Stimulated activated CD8-positive, alpha-beta memory T cell treated with anti-CD3 and anti-CD28 coated beads, Interleukin-2, amount 100 ng/mL, for 1 hour (primary cell): Measurements from ENCODE around the gene PYGO2.

Experiments used
- DNase-seq, 2 donors: peaks; one replicate each; pipeline ENCODE4 v3.0.0-alpha.2; 2020; ENCODE audit warnings: low read depth in 2 of 2

PYGO2 gene

DNA sequence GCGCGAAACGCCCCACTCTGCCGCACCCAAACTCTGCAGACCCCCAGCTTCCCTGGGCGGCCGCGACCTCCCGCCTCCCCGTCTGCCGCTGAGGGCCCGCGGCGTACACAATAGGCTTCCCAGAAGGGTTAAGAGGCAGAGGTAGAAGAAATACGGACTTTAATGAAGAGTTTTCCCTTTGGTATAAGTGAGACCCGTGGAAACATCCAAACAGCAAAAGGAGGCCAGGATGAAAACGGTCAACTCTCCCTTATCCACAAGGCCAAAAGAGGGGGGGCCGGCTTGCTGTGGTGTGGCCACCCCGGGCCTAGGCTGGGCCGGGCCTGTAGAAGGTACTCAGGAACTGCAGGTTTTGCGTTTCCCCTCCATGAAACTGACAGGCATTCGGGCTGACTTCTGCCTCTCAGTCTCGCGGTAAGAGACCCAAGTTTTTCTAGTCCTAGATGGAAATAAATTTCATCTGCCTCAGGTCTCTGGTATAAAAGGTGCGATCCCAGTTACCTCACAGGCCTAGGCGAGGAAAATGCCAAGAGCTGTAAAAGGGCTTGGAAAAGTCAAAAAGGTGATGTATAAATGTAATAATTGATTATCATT is 671 bp upstream of the PYGO2 start:
- no peak for DNase-seq

- no peak for DNase-seq
These were observed 991 bp downstream of the PYGO2 start for GRCh38 chr1:154960446-154961136.

GRCh38 chr1:154959426-154959780 is 2.2 kb downstream of the PYGO2 start:
- DNase-seq = no peak

GRCh38 chr1:154958681-154959425 is 2.7 kb downstream of the PYGO2 start:
- DNase-seq = no peak

DNA sequence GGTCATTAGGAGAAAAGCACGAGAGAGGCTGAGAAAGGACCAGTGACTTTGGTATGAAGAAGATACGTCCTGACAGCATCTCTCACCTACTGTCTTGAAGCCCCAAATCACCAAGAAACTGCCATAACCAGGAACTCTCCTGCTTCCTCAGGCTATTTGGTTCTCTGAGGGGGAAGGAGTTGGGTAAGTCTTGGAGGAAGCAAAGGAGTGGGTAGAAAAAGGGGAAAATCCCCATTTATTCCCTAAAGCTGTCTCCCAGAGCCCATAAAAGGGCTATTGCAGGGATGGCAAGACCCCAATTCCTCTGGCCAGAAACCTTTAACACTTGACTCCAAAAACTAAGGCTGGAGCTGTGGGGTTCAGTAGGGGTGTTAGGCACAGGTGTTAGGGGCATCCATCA is 3.5 kb downstream of the PYGO2 start:
- DNase-seq = no peak

- no peak for DNase-seq
These were observed 4.4 kb downstream of the PYGO2 start for GRCh38 chr1:154957091-154957657.

GRCh38 chr1:154956544-154956941 is 5.0 kb downstream of the PYGO2 start:
- no peak for DNase-seq

DNA sequence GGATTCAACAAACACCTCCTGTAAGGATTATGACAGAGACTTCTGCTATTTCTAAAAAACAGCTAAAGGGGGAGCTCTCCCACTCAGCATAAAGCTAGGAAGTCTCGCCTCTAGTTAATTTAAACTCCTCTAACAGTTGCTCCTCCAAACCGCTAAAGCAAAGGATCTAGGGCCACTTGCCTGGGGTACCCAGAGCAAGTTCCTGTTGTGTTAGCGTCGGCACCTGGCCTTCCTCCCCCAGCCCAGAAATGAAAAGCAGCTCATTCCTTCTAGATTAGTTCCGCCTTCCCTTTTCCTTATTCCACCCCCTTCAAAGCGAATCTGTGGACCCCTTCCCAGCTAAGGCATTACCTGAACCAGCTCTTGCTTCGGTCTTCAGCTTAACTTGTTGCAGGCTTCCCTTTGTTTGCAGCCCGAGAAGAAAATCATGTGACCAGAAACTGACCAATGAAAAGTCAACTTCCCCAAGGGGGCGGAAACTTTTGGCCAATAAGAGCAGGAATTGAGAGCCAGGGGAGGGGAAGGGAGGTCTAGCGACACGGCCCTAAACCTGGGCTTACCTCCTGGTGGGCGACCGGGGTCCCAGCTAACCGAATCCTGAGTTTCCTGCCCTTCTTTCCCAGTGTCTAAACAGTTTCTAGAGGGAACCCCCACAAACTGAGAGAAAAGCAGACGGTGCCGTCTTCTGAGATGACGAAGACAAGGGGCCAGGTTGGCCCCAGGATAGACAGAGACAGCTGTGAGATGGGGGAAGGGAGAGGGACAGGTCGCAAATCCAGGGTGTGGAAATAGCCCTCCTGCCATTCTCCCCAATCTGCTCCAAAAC is 5.7 kb downstream of the PYGO2 start, which contains the start of gene PBXIP1:
Gene PBXIP1 (minus strand): TSS at position 382 of the 826 bp plus-strand sequence. CDS start 2,378 bp downstream, outside the sequence.
- peak; percentile 59 to 60 for DNase-seq

DNA sequence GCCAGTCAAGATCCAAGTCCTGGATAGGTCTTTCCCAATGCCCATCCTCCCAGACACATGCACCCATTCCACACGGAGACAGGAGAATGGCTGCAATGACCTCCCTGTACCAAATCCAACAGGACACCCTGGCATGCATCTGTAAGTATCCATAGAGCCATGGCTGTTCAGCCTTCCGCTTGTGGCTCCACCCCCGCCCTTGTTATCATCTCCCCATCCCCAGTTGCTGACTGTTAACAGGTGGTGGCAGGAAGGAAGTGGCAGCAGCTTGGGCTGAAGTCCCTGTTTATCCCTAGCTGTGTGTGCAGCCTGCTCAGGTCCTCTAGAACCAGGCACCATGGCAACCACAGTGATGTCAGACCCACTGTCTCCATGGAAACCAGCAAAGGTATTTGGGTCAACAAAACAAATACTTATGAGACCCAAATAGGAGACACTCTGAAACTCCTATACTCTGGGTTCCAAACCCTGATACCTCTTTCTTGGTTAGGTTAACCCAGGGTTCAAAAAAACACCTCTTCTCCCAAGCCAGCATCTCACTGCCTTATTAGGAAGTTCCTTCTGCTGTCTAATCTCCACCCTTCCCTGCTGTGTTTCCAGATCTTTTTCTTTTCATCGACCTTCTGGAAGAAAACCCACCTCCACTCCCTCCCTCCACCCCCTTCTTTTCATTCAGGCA is 6.4 kb downstream of the PYGO2 start:
- DNase-seq = peak; percentile 74 to 80

- DNase-seq = no peak
These were observed 7.0 kb downstream of the PYGO2 start for GRCh38 chr1:154954541-154954940.

DNA sequence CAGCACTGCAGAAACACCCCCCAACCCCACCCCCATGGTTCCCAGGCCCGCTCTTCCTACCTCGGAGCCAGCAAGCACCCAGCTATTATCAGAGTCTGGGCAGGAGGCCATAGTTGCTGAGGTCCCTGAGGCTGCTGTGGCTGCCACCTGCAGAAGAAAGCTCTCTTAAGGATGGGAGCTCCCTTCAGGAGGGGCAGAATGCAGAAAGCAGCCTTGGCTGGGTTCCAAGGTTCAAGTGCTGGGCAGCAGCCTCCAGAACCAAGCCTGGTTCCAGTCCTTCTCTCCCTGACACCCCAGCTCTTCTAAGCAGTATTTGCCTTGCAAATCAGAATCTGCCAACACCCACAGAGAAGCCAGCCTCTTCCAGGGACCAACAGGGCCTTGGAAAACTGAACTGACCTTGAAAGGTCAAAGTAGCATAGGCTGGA is 8.0 kb downstream of the PYGO2 start:
- DNase-seq = no peak

DNA sequence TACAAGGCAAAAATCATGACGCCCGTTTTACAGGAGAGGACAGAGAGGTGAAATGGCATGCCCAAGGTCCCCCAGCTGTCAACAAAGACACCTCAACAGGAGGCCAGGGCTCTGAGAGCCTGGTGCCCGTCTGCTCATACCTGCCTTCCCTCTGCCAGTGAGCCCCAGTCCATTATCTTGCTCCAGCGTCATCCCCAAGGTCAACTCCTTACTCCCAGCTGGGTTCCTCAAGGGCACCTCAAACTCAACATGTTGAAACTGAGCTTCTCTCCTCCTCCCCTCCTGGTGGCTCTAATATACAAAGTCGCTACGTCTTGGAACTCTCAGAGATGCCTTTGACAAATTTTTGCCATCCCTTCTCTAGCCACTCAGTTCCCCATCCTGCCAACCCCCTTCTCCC is 8.9 kb downstream of the PYGO2 start:
- DNase-seq = no peak

DNA sequence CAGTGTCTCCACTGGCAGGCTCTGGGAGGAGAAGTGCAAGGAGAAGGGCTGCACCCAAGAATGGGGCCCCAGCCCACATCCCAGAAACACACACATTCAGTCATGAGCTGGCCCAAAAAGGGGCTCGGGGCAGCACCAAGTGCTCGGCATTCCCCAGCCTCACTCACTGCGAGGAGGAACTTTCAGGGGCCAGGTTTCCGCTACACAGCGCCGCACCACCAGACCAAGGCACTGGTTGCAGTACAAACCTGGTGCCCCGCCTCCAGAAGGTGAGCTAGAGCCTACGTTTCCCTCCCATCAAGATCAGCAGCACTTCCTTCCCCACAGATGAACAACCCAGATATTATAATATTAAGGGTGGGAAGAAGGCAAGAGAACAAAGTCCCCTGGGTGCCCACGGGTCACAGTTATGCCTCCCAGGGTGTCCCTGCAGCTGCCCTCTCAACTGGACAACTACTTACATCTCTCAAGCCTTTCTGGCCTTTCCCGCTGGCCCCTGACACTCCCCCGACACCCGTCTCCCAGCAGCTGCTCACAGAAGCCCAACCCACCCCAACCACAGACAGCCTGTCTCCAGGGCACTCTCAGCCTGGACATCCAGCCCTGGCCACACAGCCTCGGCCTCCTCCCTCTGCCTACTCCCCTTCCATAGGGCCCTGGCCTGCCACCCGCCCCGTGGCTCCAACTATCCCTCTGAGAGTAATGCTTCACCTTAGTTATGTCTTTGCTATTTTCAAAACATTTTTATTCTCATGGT is 9.5 kb downstream of the PYGO2 start:
- DNase-seq = no peak

GRCh38 chr1:154948079-154948478 is 13.5 kb downstream of the PYGO2 start:
- DNase-seq = no peak

GRCh38 chr1:154945962-154946850 is 15.4 kb downstream of the PYGO2 start:
- no peak for DNase-seq

GRCh38 chr1:154945160-154945961 is 16.2 kb downstream of the PYGO2 start:
- DNase-seq = no peak

GRCh38 chr1:154944401-154945159 is 17.0 kb downstream of the PYGO2 start:
- no peak for DNase-seq
